Upper lobe of left lung (tissue), 6 donors: ENCODE measurements around the gene DPH5. TPM values are rescaled to one million over a fixed set of nuclear protein-coding genes. Genes with fewer than 3 reads are reported as not detected.

Source experiments
- ATAC-seq, 2 donors: fragments of 200-7000 bp; cut with Tn5 transposase; one replicate each; pipeline ENCODE4 v1.9.1; 2022; ENCODE audit warnings: mild to moderate bottlenecking in 2 of 2, moderate library complexity in 2 of 2; ENCODE audit not compliant: low FRiP score in 2 of 2
- DNase-seq, 2 donors: peaks; one replicate each; pipeline ENCODE4 v3.0.0-alpha.2; 2019 to 2020
- H3K27ac ChIP-seq, 4 donors: fragments of 200-600 bp; sonication (generic); one replicate each; pipeline ENCODE4 v1.5.1; 2016 to 2019
- H3K27me3 ChIP-seq, 4 donors: fragments of 200-600 bp; sonication (generic); one replicate each; pipeline ENCODE4 v1.5.1; 2017 to 2019
- H3K36me3 ChIP-seq, 4 donors: fragments of 200-600 bp; sonication (generic); one replicate each; pipeline ENCODE4 v1.5.1; 2016 to 2019
- H3K4me1 ChIP-seq, 4 donors: fragments of 200-600 bp; sonication (generic); one replicate each; pipeline ENCODE4 v1.5.1; 2018 to 2019
- H3K4me3 ChIP-seq, 4 donors: fragments of 200-600 bp; sonication (generic); one replicate each; pipeline ENCODE4 v1.5.1; 2017 to 2019; ENCODE audit warnings: mild to moderate bottlenecking in 2 of 4, moderate library complexity in 1 of 4
- H3K9me3 ChIP-seq, 4 donors: fragments of 200-600 bp; sonication (generic); one replicate each; pipeline ENCODE4 v1.5.1; 2018 to 2019
- EP300 ChIP-seq, 4 donors: sonication (generic); formaldehyde crosslinking; IDR thresholded peaks; one replicate each; pipeline ENCODE4 v1.5.1; 2017; ENCODE audit warnings: antibody characterized with exemption in 4 of 4, control low read depth in 2 of 4
- POLR2A ChIP-seq, 4 donors: fragments of 450-650 bp; IDR thresholded peaks; one replicate each; pipeline ENCODE4 v1.5.1; 2016 to 2017; ENCODE audit warnings: antibody characterized with exemption in 4 of 4, mild to moderate bottlenecking in 2 of 4
- POLR2AphosphoS5 ChIP-seq, 2 donors: sonication (generic); formaldehyde crosslinking; IDR thresholded peaks; one replicate each; pipeline ENCODE4 v1.5.1; 2017; ENCODE audit warnings: antibody characterized with exemption in 2 of 2
- WGBS, 2 donors: methylation state at CpG; one replicate each; pipeline ENCODE4 v1.1.5; 2017 to 2018; 5-methylcytosine and 5-hydroxymethylcytosine counted together
- total RNA-seq, 6 donors: library from RNA; depleted of rRNA in 4 of 6; stranded (reverse); fragments of >200 nt in 4 of 6; gene quantifications; one replicate each; pipeline versions ENCODE4 v1.1.0 to v1.2.1, GENCODE V29; 2016 to 2021
- TF ChIP-seq, protein P1 (sequence below), 6 experiments: fragments of 450-650 bp in 4 of 6; fragments of 200-600 bp in 2 of 6; sonication (generic) in 2 of 6; IDR thresholded peaks; one replicate each; pipeline ENCODE4 v1.5.1; 2016 to 2019; ENCODE audit warnings: antibody characterized with exemption in 6 of 6
- donor health status: DM: no; HTN: no; CAD: no; lungs with moderate emphysema.
- donor health status: DM: no; HTN: yes; CAD: no; lungs with severe emphysema.

DPH5 gene
- total RNA-seq, 6 donors from 2014 or later, result 14.8 to 25.2 (median 21.5) TPM

DNA sequence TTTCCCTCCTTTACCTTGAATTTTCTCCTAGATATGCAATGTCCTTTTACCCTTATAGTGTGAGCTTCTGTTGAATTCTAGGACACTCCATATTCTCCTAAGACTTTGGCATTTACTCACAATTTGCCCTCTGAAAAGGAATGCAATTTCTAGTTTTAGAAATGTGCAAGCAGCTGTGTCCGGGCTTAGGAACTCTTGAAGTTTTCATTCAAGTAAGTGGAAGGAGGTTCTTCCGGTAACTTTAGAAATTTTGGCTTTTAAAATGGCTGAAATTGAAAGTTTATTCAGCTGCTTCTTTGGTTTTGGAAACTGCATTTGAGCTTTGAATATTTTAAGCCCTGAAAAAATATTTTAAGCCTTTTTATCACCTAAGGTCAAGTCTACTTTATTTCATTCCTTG is 56.3 kb downstream of the DPH5 start:
- TF ChIP-seq POLR2AphosphoS5 (IDR thresholded peaks at IDR 0.05), result no peak
- no peak for TF ChIP-seq POLR2A (IDR thresholded peaks at IDR 0.05)
- TF ChIP-seq EP300 (IDR thresholded peaks at IDR 0.05), result no peak
- TF ChIP-seq, protein P1, sequence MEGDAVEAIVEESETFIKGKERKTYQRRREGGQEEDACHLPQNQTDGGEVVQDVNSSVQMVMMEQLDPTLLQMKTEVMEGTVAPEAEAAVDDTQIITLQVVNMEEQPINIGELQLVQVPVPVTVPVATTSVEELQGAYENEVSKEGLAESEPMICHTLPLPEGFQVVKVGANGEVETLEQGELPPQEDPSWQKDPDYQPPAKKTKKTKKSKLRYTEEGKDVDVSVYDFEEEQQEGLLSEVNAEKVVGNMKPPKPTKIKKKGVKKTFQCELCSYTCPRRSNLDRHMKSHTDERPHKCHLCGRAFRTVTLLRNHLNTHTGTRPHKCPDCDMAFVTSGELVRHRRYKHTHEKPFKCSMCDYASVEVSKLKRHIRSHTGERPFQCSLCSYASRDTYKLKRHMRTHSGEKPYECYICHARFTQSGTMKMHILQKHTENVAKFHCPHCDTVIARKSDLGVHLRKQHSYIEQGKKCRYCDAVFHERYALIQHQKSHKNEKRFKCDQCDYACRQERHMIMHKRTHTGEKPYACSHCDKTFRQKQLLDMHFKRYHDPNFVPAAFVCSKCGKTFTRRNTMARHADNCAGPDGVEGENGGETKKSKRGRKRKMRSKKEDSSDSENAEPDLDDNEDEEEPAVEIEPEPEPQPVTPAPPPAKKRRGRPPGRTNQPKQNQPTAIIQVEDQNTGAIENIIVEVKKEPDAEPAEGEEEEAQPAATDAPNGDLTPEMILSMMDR (IDR thresholded peaks at IDR 0.05), result no peak
- ATAC-seq (no peak), DNase-seq (no peak)
- WGBS, 2 donors, result 50 to 53% methylated on average over 2 of the region's 2 CpGs
- peaks cover 0 to 11% (median 6%) of the 10 kb centered on the region in 4 donors for H3K4me1 ChIP-seq
- H3K9me3 ChIP-seq, result no peaks in the 10 kb centered on the region
- no peak overlapping the region for H3K4me3 ChIP-seq
- H3K36me3 ChIP-seq, result peaks cover 0 to 32% (median 10%) of the 10 kb centered on the region in 4 donors
- peak overlapping the region in 2 of 4 donors; percentile 5 to 26 for H3K27ac ChIP-seq
- H3K27me3 ChIP-seq, result no peaks in the 10 kb centered on the region

DNA sequence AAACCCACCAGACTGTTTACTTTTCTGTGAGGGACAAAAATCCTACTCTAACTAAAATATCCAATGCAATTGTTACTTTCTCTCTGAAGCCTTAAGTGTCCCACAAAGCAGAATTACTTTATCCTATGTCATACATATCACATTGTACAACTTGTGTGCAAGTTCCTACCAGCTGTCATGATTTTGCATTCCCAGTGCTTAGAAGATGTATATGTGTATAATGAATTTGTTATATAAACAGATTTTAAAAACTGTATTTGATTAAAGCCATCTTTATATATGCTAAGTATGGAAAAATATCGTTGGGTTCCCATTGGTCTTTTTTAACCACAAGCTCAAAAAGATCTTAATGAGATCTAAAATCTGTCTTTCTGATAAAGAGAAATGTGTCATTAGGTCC is 57.0 kb downstream of the DPH5 start:
- H3K36me3 ChIP-seq, result peaks cover 0 to 34% (median 10%) of the 10 kb centered on the region in 4 donors
- DNase-seq (no peak), ATAC-seq (no peak)
- H3K27me3 ChIP-seq, result no peaks in the 10 kb centered on the region
- no peaks in the 10 kb centered on the region for H3K9me3 ChIP-seq
- no peak overlapping the region for H3K4me3 ChIP-seq
- H3K27ac ChIP-seq, result no peak overlapping the region
- TF ChIP-seq POLR2A (IDR thresholded peaks at IDR 0.05) (no peak), POLR2AphosphoS5 (IDR thresholded peaks at IDR 0.05) (no peak), EP300 (IDR thresholded peaks at IDR 0.05) (no peak)
- TF ChIP-seq, protein P1 (IDR thresholded peaks at IDR 0.05), result no peak
- 55 to 65% methylated on average over 1 of the region's 1 CpG for WGBS, 2 donors
- peaks cover 0 to 11% (median 6%) of the 10 kb centered on the region in 4 donors for H3K4me1 ChIP-seq

DNA sequence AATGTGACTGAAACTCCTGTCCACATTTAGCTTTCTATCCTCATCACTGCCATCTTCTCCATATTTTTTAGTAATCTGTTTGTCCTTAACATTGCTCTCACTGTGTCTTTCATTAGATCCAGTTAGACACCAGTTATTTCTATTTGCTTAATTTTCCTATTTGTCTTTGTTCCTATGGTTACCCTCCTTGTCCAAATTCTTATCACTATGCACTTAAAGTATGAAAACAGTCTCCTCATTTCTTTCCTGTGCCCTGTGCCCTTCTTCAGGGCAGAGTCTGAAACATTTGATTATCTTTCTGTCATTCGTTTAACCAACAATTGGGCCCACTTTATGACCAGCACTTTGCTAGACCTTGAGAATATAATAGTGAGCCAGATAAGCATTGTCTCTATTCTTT is 65.5 kb downstream of the DPH5 start:
- Histone ChIP-seq H3K27me3 (no peaks in the 10 kb centered on the region), H3K4me1 (peaks cover 0 to 6% (median 3%) of the 10 kb centered on the region in 4 donors), H3K9me3 (no peaks in the 10 kb centered on the region), H3K36me3 (peaks cover 0 to 6% (median 0%) of the 10 kb centered on the region in 4 donors), H3K27ac (no peak overlapping the region), H3K4me3 (no peak overlapping the region)
- ATAC-seq, result no peak
- WGBS, 2 donors, result 48 to 52% methylated on average over 1 of the region's 1 CpG
- DNase-seq, result no peak
- TF ChIP-seq EP300 (IDR thresholded peaks at IDR 0.05), result no peak
- TF ChIP-seq, protein P1 (IDR thresholded peaks at IDR 0.05), result no peak

DNA sequence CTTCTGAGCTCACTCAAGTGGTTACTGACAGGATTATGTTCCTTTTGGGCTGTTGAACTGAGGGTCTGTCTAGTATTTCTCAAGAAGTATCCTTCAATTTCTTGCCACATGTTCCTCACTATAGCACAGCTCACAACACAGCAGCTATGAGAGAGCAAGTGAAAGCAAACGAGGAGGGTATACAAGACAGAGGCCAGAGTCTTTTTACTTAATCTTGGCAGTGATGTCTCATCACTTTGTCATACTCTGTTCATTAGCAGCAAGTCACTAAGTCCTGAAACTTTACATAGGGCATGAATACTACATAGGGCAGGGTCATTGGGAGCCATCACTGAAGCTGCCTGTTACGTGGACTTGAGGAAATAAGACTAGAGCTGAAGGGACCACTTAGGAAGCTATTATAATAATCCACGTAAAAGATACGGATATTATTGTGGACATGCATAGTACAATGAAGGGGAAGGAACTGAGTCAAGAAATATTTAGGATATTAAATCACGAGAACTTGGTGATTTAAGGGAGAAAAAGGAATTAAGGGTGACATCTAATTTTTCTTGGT is 66.0 kb downstream of the DPH5 start:
- no peak overlapping the region for H3K27ac ChIP-seq
- peaks cover 0 to 7% (median 3%) of the 10 kb centered on the region in 4 donors for H3K4me1 ChIP-seq
- DNase-seq (no peak), ATAC-seq (no peak)
- no peaks in the 10 kb centered on the region for H3K27me3 ChIP-seq
- H3K9me3 ChIP-seq, result no peaks in the 10 kb centered on the region
- H3K36me3 ChIP-seq, result peaks cover 0 to 5% (median 0%) of the 10 kb centered on the region in 4 donors
- H3K4me3 ChIP-seq, result no peak overlapping the region
- no peak for TF ChIP-seq EP300 (IDR thresholded peaks at IDR 0.05)
- no peak for TF ChIP-seq POLR2AphosphoS5 (IDR thresholded peaks at IDR 0.05)
- TF ChIP-seq POLR2A (IDR thresholded peaks at IDR 0.05), result no peak
- TF ChIP-seq, protein P1 (IDR thresholded peaks at IDR 0.05), result no peak
- WGBS, 2 donors, result 81 to 83% methylated on average over 5 of the region's 5 CpGs

DNA sequence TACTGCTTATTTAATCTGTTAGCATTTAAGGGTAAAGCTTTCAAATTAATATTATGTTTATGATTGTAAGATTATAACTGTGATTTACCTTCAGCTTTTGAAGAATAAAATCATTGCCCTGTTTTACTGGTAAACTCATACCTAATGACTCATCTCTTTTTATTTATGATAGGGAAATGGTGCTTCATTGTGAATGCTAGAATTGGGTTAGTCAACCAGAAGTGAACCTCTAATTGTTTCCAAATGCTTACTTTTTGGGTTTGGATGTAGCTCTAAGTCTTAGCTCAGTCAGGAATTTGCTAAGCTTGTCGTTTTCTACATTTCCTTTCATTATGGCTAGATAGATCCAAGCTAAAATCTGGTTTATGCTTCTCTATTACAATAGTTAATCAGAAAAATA is 70.3 kb downstream of the DPH5 start:
- DNase-seq, result no peak

More for the DNA sequence above, 70.3 kb downstream of the DPH5 start:
- Histone ChIP-seq H3K36me3 (peaks cover 0 to 13% (median 0%) of the 10 kb centered on the region in 4 donors), H3K4me1 (peaks cover 0 to 19% (median 5%) of the 10 kb centered on the region in 4 donors), H3K27me3 (no peaks in the 10 kb centered on the region), H3K27ac (peak overlapping the region in 1 of 4 donors; percentile 38), H3K4me3 (no peak overlapping the region), H3K9me3 (no peaks in the 10 kb centered on the region)
- no peak for TF ChIP-seq EP300 (IDR thresholded peaks at IDR 0.05)
- no peak for TF ChIP-seq POLR2A (IDR thresholded peaks at IDR 0.05)
- TF ChIP-seq, protein P1 (IDR thresholded peaks at IDR 0.05), result no peak
- no peak for TF ChIP-seq POLR2AphosphoS5 (IDR thresholded peaks at IDR 0.05)
- 49 to 68% methylated on average over 1 of the region's 1 CpG for WGBS, 2 donors
- ATAC-seq, result peak in 1 of 2 donors; percentile 81
